SIG-M5 treated with dmso at 0.1 percent for 504 hours (cell line): ENCODE results near the gene E2F6.
A peak's percentile ranks its signal among the peaks of the same experiment; 100 is the strongest.

ENCODE experiments used
- DNase-seq: peaks from one replicate; lab custom pipeline; 2025; ENCODE audit not compliant: unreplicated experiment; lab: John Stamatoyannopoulos, UW

Gene E2F6

DNA sequence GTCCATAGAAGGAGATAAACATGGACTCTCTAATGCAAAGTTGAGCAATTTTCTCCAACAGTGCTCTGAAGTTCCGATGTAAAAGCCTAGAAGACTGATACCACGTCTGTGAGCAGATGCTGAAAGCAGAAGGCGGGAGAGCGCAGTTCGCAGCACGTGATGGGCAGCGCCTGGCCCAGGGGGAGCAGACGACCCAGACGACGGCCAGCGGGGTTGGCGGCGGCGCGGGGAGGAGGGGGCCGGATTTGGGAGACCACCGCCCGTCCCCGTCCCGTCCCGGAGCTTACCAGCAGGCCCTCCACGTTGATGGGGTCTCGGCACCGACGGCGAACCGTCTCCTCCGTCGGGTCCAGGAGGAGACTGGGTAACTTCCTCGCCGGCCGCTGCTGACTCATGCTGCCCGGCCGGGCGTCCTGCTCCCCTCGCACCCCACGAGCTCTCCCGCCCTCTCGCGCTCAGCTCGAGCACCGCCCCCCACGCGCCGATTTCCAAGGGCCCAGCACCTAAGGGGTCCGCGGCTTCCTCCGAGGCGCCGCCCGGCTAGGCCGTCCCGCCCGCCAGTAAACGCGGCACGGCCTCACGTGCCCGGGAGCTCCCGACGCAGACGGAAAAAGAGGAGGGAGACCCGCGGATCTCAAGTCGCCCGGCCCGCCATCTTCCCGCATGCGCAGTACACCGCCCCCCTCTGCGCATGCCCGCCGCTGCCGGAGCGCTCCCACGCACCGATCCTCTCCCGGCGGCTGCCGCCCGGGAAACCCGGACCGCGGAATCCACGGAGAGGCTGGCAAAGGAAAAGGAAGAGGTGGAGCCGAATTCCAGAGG is at the start of gene E2F6:
E2F6 (minus strand) TSS at position 677 of the 822 bp plus-strand sequence; CDS start at position 395, 282 bp downstream.
- peak; percentile 78 for DNase-seq

GRCh38 chr2:11515490-11515981 is 49.6 kb upstream of the E2F6 start:
- no peak for DNase-seq

DNA sequence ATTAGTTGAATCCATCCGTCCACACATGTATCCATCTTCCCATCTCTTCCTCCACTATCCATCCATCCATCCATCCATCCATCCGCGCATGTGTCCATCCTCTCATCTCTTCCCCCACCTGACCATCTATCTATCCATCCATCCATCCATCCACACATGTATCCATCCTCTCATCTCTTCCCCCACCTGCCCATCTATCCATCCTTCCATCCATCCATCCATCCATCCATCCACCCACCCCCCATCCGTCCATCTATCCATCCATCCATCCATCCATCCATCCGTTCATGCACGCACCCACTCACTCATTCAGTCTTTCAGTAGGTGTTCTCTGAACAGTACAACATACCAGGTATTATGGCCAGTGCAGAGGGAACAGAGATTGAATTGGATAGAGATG is 48.9 kb upstream of the E2F6 start:
- DNase-seq = no peak

DNA sequence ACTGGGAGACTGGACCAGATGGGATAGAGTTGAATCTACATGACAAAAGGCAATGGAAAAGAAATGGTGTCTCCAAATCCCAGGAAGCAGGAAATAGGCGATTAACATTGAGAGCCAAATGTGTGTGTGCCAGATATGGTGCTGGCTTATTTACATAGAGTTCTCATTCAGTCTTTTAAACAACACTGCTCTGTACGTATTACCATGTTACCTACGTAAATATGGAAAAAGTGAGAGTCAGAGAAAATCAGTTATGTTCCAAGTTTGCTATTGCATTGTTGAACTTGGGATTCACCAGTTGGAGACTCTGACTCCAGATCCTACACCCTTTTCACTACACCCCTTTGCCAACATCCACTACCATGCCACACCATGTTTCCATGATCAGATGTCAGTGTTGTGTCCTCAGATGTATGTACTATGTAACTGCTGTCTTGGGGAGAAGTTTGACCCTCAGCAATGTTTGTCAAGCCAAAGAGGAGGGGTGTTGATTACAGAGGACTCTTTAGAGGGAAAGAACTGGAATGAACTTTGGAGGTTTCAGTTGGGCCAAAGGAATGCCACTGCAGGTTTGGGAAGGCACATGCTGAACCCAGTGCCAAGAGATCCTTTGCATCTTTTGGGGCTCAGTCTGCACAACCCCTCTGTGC is 48.2 kb upstream of the E2F6 start:
- no peak for DNase-seq

DNA sequence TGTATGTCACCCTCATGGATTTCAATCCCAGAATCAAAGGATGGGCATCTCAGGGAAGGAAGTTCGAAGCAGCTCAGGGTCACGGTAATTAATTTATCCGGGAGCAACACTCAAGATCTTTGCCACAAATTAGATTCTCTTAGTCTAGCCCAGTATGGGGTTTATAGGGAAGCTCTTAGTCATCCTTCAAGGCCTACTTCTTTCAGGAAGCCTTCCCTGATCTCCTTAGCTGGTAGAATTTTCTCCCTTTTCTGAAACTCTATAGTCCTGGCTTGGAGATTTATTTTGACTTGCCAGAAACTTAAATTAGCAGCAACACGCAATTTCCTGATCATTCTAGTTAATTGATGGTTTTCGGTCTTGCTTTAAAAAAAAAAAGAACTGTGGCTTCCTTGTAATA is 47.4 kb upstream of the E2F6 start:
- no peak for DNase-seq

GRCh38 chr2:11512431-11512830 is 46.5 kb upstream of the E2F6 start:
- DNase-seq = no peak

- DNase-seq = no peak
These were observed 43.8 kb upstream of the E2F6 start for GRCh38 chr2:11509657-11510360.

- no peak for DNase-seq
These were observed 42.3 kb upstream of the E2F6 start for GRCh38 chr2:11508279-11508678.

DNA sequence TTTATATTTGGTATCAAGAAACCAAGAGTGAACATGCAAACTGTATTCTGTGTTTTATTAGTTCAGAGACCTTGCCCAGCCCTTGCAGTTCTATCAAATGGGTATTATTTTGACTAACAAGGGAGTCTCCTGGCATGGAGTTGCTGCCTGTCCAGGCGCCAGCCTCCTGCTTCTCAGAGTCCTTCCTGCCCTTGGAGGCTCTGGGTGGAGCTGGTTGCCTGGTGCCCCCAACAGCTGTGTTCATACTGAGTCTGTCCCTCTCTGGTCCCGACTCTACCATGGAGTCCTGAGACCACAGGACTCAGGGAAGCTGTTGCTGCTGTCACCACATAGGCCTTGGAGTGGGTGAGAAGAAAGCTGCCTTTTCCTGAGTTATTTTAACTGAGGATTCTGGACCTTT is 41.6 kb upstream of the E2F6 start:
- no peak for DNase-seq

GRCh38 chr2:11506611-11506969 is 40.6 kb upstream of the E2F6 start:
- no peak for DNase-seq

GRCh38 chr2:11505652-11506610 is 40.0 kb upstream of the E2F6 start:
- DNase-seq = no peak

GRCh38 chr2:11503354-11503927 is 37.5 kb upstream of the E2F6 start:
- DNase-seq = no peak

- DNase-seq = no peak
These were observed 36.9 kb upstream of the E2F6 start for GRCh38 chr2:11502740-11503292.

DNA sequence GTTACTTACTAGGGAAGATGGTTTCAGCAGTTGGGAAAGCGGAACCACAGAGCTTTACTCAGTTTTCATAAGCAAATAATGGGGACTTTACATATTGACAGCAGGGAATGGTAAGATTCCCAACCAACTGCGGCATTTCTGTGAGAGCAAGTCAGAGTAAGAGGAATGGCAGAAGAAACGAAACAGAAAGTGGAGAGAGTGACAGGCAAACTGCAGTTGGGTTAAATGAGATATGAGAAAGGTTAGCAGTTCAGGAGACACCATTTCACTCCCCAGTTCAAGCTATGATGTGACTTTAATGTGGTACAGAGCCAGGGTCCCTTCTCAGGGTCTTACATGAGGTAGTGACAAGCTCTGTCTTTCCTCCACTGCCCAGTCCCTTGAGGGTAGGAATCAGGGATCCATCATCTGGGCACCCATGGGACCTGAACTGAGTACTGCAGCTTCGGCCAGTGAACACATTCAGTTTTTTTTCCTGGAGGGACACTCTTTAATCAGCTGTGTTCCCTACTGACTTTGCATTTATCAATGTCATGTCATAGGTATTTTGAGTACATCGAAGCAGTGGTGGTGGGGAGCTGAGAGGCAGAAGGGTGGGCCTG is 34.8 kb upstream of the E2F6 start:
- DNase-seq = no peak

DNA sequence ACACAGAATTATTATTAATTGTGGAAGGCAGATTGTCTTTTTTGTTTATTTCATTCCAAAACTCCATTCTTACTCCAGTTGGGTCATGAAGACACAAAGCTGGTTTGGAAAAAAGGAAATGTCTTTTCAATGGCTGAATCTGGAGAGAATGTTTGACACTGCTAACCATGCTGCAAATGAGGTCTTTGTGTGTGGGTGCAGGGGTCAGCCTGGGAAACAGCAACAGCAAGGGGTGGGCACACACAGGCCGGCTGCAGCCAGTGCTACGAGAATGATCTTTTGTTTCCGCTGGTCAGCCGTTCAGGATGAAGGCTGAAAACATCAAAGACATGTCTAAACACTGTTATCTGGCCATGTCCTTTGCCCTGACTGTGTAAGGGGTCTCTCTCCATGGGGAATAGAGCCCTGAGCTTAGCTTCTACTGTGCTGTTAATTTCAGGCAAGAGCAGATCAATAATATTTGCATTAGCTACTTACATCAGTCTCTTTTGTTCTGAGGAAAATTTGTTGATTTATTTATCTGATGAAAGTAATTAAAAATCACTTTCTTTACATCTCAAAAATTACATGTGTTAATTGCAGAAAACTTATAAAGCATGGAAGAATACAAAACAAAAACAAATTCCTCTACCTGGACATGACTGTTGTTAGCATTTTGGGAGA is 33.3 kb upstream of the E2F6 start:
- no peak for DNase-seq

- DNase-seq = no peak
These were observed 32.6 kb upstream of the E2F6 start for GRCh38 chr2:11498543-11499034.

GRCh38 chr2:11495844-11496681 is 30.1 kb upstream of the E2F6 start:
- DNase-seq = peak; percentile 2

GRCh38 chr2:11494310-11494709 is 28.3 kb upstream of the E2F6 start:
- DNase-seq = no peak
